ENCODE data around the gene CAMSAP3. TPM values are rescaled to one million over a fixed set of nuclear protein-coding genes. Genes with fewer than 3 reads are reported as not detected.

The CAMSAP3 gene
- total RNA-seq, 1 experiment from 2014 or later = 6.7 TPM

GRCh38 chr19:7550169-7550770, 45.4 kb upstream of the CAMSAP3 start:
- TF ChIP-seq CTCF (IDR thresholded peaks at IDR 0.05; ENCODE audit: unreplicated experiment) = no peak
- peaks cover 28% of the 10 kb centered on the region for H3K36me3 Mint-ChIP-seq (ENCODE audit: insufficient read depth, unreplicated experiment)
- ChIA-PET POLR2A (interaction anchor here (0.5 to 0.7 kb wide), 2 partner anchors 12 to 17 kb away, joined by 3 read pairs; no protein-coding TSS in a partner anchor), CTCF (interaction anchor here (0.6 to 0.7 kb wide), 2 partner anchors 153 to 195 kb away, joined by 3 read pairs; no protein-coding TSS in a partner anchor)
- DNase-seq (ENCODE audit: unreplicated experiment) = no peak
- no peaks in the 10 kb centered on the region for H3K4me1 Mint-ChIP-seq (ENCODE audit: insufficient read depth, unreplicated experiment)
- no peak overlapping the region for H3K4me3 Mint-ChIP-seq (ENCODE audit: unreplicated experiment)
- intact Hi-C loops (cut with micrococcal nuclease) = no loop called here
- H3K9me3 Mint-ChIP-seq (ENCODE audit: unreplicated experiment) = no peaks in the 10 kb centered on the region
- no TSS peak for BruUV-seq (replicated peaks)
- no peak overlapping the region for H3K27ac Mint-ChIP-seq (ENCODE audit: low read depth, unreplicated experiment)
- H3K27me3 Mint-ChIP-seq (ENCODE audit: insufficient read depth, unreplicated experiment) = no peaks in the 10 kb centered on the region

DNA sequence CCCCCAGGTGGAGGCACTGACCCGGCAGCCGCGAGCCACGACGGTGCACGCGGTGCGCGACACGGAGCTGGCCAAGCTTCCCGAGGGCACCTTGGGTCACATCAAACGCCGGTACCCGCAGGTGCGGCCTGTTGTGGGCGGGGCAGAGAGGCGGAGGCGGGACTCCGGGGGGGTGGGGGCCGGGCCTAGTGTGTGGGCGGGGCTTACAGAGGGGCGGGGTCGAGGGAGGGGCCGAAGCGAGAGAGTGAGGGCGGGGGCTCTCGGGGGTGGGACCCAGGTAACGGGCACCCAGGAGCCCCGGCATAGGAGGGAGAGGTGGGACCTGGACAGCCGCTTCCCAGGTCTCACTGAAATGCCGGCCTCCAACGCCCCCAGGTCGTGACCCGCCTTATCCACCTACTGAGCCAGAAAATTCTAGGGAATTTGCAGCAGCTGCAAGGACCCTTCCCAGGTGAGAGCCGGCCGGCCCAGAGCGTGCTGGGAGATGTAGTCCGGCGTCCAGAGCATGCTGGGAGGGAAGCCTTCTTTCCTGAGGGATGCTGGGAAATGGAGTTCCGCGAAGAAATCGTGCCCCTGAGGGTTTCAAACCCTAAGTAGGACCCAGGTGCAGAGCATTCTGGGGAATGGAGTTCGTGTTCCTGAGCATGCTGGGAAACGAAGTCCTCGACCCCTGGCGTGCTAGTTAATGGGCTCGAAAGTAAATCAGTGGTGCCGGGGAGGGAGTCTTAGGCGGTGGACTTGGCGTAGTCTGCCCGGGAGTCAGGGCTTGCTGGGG, 44.5 kb upstream of the CAMSAP3 start:
- H3K4me1 Mint-ChIP-seq (ENCODE audit: insufficient read depth, unreplicated experiment) = no peaks in the 10 kb centered on the region
- no peak overlapping the region for H3K27ac Mint-ChIP-seq (ENCODE audit: low read depth, unreplicated experiment)
- H3K4me3 Mint-ChIP-seq (ENCODE audit: unreplicated experiment) = no peak overlapping the region
- intact Hi-C loops (cut with micrococcal nuclease) = no loop called here
- H3K27me3 Mint-ChIP-seq (ENCODE audit: insufficient read depth, unreplicated experiment) = no peaks in the 10 kb centered on the region
- no peak for DNase-seq (ENCODE audit: unreplicated experiment)
- ChIA-PET CTCF (interaction anchor here (0.6 to 0.7 kb wide), 2 partner anchors 153 to 249 kb away, joined by 3 read pairs; no protein-coding TSS in a partner anchor), POLR2A (interaction anchor here (0.5 kb wide), 1 partner anchor 13 kb away, joined by 3 read pairs; no protein-coding TSS in a partner anchor)
- BruUV-seq (replicated peaks) = no TSS peak
- no peak for TF ChIP-seq CTCF (IDR thresholded peaks at IDR 0.05; ENCODE audit: unreplicated experiment)
- peaks cover 28% of the 10 kb centered on the region for H3K36me3 Mint-ChIP-seq (ENCODE audit: insufficient read depth, unreplicated experiment)
- no peaks in the 10 kb centered on the region for H3K9me3 Mint-ChIP-seq (ENCODE audit: unreplicated experiment)

- no TSS peak for BruUV-seq (replicated peaks)
These were observed 42.9 kb upstream of the CAMSAP3 start for GRCh38 chr19:7552781-7553180.

More at GRCh38 chr19:7552781-7553180, 42.9 kb upstream of the CAMSAP3 start:
- ChIA-PET POLR2A (no interaction called here), CTCF (interaction anchor here (0.7 to 0.8 kb wide), 2 partner anchors 19 to 128 kb away, joined by 3 read pairs; partner anchors contain the start of gene TRAPPC5)
- no peaks in the 10 kb centered on the region for H3K27me3 Mint-ChIP-seq (ENCODE audit: insufficient read depth, unreplicated experiment)
- no peak overlapping the region for H3K27ac Mint-ChIP-seq (ENCODE audit: low read depth, unreplicated experiment)
- no peaks in the 10 kb centered on the region for H3K4me1 Mint-ChIP-seq (ENCODE audit: insufficient read depth, unreplicated experiment)
- H3K36me3 Mint-ChIP-seq (ENCODE audit: insufficient read depth, unreplicated experiment) = peaks cover 34% of the 10 kb centered on the region
- no peak overlapping the region for H3K4me3 Mint-ChIP-seq (ENCODE audit: unreplicated experiment)
- no peaks in the 10 kb centered on the region for H3K9me3 Mint-ChIP-seq (ENCODE audit: unreplicated experiment)
- intact Hi-C loops (cut with micrococcal nuclease) = no loop called here
- no peak for TF ChIP-seq CTCF (IDR thresholded peaks at IDR 0.05; ENCODE audit: unreplicated experiment)
- no peak for DNase-seq (ENCODE audit: unreplicated experiment)
